ENCODE data around the gene FRAS1. TPM values are rescaled to one million over a fixed set of nuclear protein-coding genes. Genes with fewer than 3 reads are reported as not detected.

Gene FRAS1
- total RNA-seq, 1 experiment from 2014 or later = 82.0 TPM

- H3K27ac Mint-ChIP-seq = 0 out of 2 replicates have a peak overlapping the region, but pooled peaks have one; percentile 6
- ATAC-seq = no peak
Observed at GRCh38 chr4:78218260-78218659, 161.1 kb downstream of the FRAS1 start.

GRCh38 chr4:78219825-78220224 lies 162.7 kb downstream of the FRAS1 start:
- ChIA-PET POLR2A (no interaction called here), CTCF (interaction anchor here (1.5 kb wide), 1 partner anchor 9 kb away, joined by 3 read pairs; no protein-coding TSS in a partner anchor)
- Mint-ChIP-seq H3K4me1 (peaks cover 62% of the 10 kb centered on the region), H3K4me3 (no peak overlapping the region), H3K27me3 (ENCODE audit: low read depth) (no peaks in the 10 kb centered on the region), H3K27ac (0 out of 2 replicates have a peak overlapping the region, but pooled peaks have one; percentile 38), H3K36me3 (no peaks in the 10 kb centered on the region), H3K9me3 (no peaks in the 10 kb centered on the region)
- ATAC-seq = no peak
- TF ChIP-seq ERG (CRISPR knock-in tag; IDR thresholded peaks at IDR 0.05) (no peak), USF2 (CRISPR knock-in tag; IDR thresholded peaks at IDR 0.05) (no peak), USF1 (CRISPR knock-in tag; IDR thresholded peaks at IDR 0.05) (no peak), AFF4 (CRISPR knock-in tag; IDR thresholded peaks at IDR 0.05; ENCODE audit: borderline replicate concordance) (no peak), RELA (CRISPR knock-in tag; IDR thresholded peaks at IDR 0.05; ENCODE audit: borderline replicate concordance) (no peak), FOXP1 (CRISPR knock-in tag; IDR thresholded peaks at IDR 0.05; ENCODE audit: borderline replicate concordance) (no peak), ETV6 (CRISPR knock-in tag; IDR thresholded peaks at IDR 0.05) (no peak), SMAD3 (CRISPR knock-in tag; IDR thresholded peaks at IDR 0.05; ENCODE audit: borderline replicate concordance) (no peak), ZNF532 (CRISPR knock-in tag; IDR thresholded peaks at IDR 0.05; ENCODE audit: borderline replicate concordance) (no peak), ZMAT4 (CRISPR knock-in tag; IDR thresholded peaks at IDR 0.05) (no peak), CREM (CRISPR knock-in tag; IDR thresholded peaks at IDR 0.05) (no peak), JAZF1 (CRISPR knock-in tag; IDR thresholded peaks at IDR 0.05) (no peak), ATF6 (CRISPR knock-in tag; IDR thresholded peaks at IDR 0.05) (no peak)
- no peak for DNase-seq (ENCODE audit: low spot score)

More at GRCh38 chr4:78218260-78218659, 161.1 kb downstream of the FRAS1 start:
- ChIA-PET POLR2A (no interaction called here), CTCF (no interaction called here)
- Mint-ChIP-seq H3K4me3 (no peak overlapping the region), H3K4me1 (peaks cover 59% of the 10 kb centered on the region), H3K27me3 (ENCODE audit: low read depth) (no peaks in the 10 kb centered on the region), H3K9me3 (no peaks in the 10 kb centered on the region), H3K36me3 (no peaks in the 10 kb centered on the region)
- no peak for TF ChIP-seq ZMAT4 (CRISPR knock-in tag; IDR thresholded peaks at IDR 0.05)
- TF ChIP-seq CREM (CRISPR knock-in tag; IDR thresholded peaks at IDR 0.05) = no peak
- peak; percentile 95 for TF ChIP-seq GABPB1 (CRISPR knock-in tag; IDR thresholded peaks at IDR 0.05)
- no peak for DNase-seq (ENCODE audit: low spot score)

Data from WTC11 (cell line).